HG03280 (cell line): ENCODE measurements around the gene PLPP4.

Experiments used
- ATAC-seq: cut with Tn5 transposase; IDR thresholded peaks from one replicate; pipeline ENCODE4 v1.9.1; 2021; ENCODE audit warnings: mild to moderate bottlenecking, moderate library complexity; ENCODE audit not compliant: unreplicated experiment

PLPP4 gene

GRCh38 chr10:120606051-120606764, 149.2 kb downstream of the PLPP4 start:
- ATAC-seq: peak; percentile 65

GRCh38 chr10:120607016-120607709, 150.1 kb downstream of the PLPP4 start:
- ATAC-seq: no peak

- ATAC-seq: peak; percentile 43
Measured at GRCh38 chr10:120607710-120608703, 151.0 kb downstream of the PLPP4 start.

GRCh38 chr10:120609006-120609405, 152.0 kb downstream of the PLPP4 start:
- ATAC-seq: no peak

- ATAC-seq: no peak
Measured at GRCh38 chr10:120610791-120611190, 153.8 kb downstream of the PLPP4 start.

GRCh38 chr10:120612756-120613155, 155.7 kb downstream of the PLPP4 start:
- ATAC-seq: no peak

GRCh38 chr10:120613180-120613579, 156.2 kb downstream of the PLPP4 start:
- no peak for ATAC-seq

- no peak for ATAC-seq
Measured at GRCh38 chr10:120614680-120615079, 157.7 kb downstream of the PLPP4 start.

GRCh38 chr10:120616311-120616911, 159.4 kb downstream of the PLPP4 start:
- no peak for ATAC-seq

- no peak for ATAC-seq
Measured at GRCh38 chr10:120628197-120628596, 171.2 kb downstream of the PLPP4 start.

- no peak for ATAC-seq
Measured at GRCh38 chr10:120630266-120630665, 173.2 kb downstream of the PLPP4 start.

- ATAC-seq: no peak
Measured at GRCh38 chr10:120632047-120632446, 175.0 kb downstream of the PLPP4 start.

- no peak for ATAC-seq
Measured at GRCh38 chr10:120632942-120633341, 175.9 kb downstream of the PLPP4 start.

GRCh38 chr10:120634659-120635058, 177.6 kb downstream of the PLPP4 start:
- ATAC-seq: no peak
